Suprapubic skin (tissue), 4 donors: ENCODE data around the gene SFMBT1. TPM values are rescaled to one million over a fixed set of nuclear protein-coding genes. Genes with fewer than 3 reads are reported as not detected.
A peak's percentile ranks its signal among the peaks of the same experiment; 100 is the strongest.

Source experiments
- DNase-seq, 2 donors: peaks; one replicate each; pipeline ENCODE4 v3.0.0-alpha.2; 2019; ENCODE audit warnings: low spot score in 2 of 2
- H3K27ac ChIP-seq: fragments of 200-600 bp; sonication (generic); one replicate; pipeline ENCODE4 v1.5.1; 2019
- H3K27me3 ChIP-seq: fragments of 200-600 bp; sonication (generic); one replicate; pipeline ENCODE4 v1.5.1; 2019
- H3K36me3 ChIP-seq: fragments of 200-600 bp; sonication (generic); one replicate; pipeline ENCODE4 v1.5.1; 2019
- H3K4me1 ChIP-seq: fragments of 200-600 bp; sonication (generic); one replicate; pipeline ENCODE4 v1.5.1; 2019
- H3K4me3 ChIP-seq: fragments of 200-600 bp; sonication (generic); one replicate; pipeline ENCODE4 v1.5.1; 2019; ENCODE audit warnings: mild to moderate bottlenecking
- H3K9me3 ChIP-seq: fragments of 200-600 bp; sonication (generic); one replicate; pipeline ENCODE4 v1.5.1; 2019
- CTCF ChIP-seq, 2 donors: fragments of 200-600 bp in 1 of 2; fragments of 450-650 bp in 1 of 2; sonication (generic) in 1 of 2; IDR thresholded peaks; one replicate each; pipeline ENCODE4 v1.5.1; 2016 to 2019; ENCODE audit warnings: antibody characterized with exemption in 2 of 2, mild to moderate bottlenecking in 1 of 2, moderate library complexity in 1 of 2
- EP300 ChIP-seq: sonication (generic); formaldehyde crosslinking; IDR thresholded peaks from one replicate; pipeline ENCODE4 v1.6.1; 2017; ENCODE audit warnings: antibody characterized with exemption
- POLR2A ChIP-seq, 2 donors: fragments of 450-650 bp; IDR thresholded peaks; one replicate each; pipeline ENCODE4 v1.6.1; 2017; ENCODE audit warnings: antibody characterized with exemption in 2 of 2, mild to moderate bottlenecking in 2 of 2, moderate library complexity in 2 of 2
- POLR2AphosphoS5 ChIP-seq, 3 donors: sonication (generic); formaldehyde crosslinking; IDR thresholded peaks; one replicate each; pipeline ENCODE4 v1.6.1; 2017; ENCODE audit warnings: antibody characterized with exemption in 3 of 3
- WGBS: methylation state at CpG from one replicate; pipeline ENCODE4 v1.1.5; 2018; 5-methylcytosine and 5-hydroxymethylcytosine counted together
- total RNA-seq, 4 donors: library from RNA; depleted of rRNA; stranded (reverse); fragments of >200 nt; gene quantifications; one replicate each; pipeline ENCODE4 v1.1.0, GENCODE V29; 2016

The SFMBT1 gene
- total RNA-seq, 4 donors from 2014 or later: 9.7 to 25.5 (median 13.1) TPM

GRCh38 chr3:52897130-52898122 lies 148.4 kb downstream of the SFMBT1 start, which contains the start of gene STIMATE:
TSS of gene STIMATE (minus strand) at chr3:52897548. CDS start at chr3:52897450, 98 bp downstream.
- Histone ChIP-seq H3K36me3 (no peaks in the 10 kb centered on the region), H3K4me3 (peak within 1 kb of the TSS; percentile 96), H3K4me1 (peaks cover 48% of the 10 kb centered on the region), H3K27me3 (no peaks in the 10 kb centered on the region), H3K27ac (peak within 1 kb of the TSS; percentile 67), H3K9me3 (no peaks in the 10 kb centered on the region)
- WGBS: 1% methylated on average over 15 of the region's 85 CpGs
- DNase-seq: peak; percentile 88 to 92
- TF ChIP-seq CTCF (IDR thresholded peaks at IDR 0.05): no peak
- no peak for TF ChIP-seq POLR2AphosphoS5 (IDR thresholded peaks at IDR 0.05)
- TF ChIP-seq EP300: no peak
- TF ChIP-seq POLR2A (IDR thresholded peaks at IDR 0.05): peak in 1 of 2 donors; percentile 36

GRCh38 chr3:52896613-52897012 lies 149.3 kb downstream of the SFMBT1 start:
- Histone ChIP-seq H3K27ac (peak overlapping the region; percentile 67), H3K4me3 (peak overlapping the region; percentile 96), H3K27me3 (no peaks in the 10 kb centered on the region), H3K9me3 (no peaks in the 10 kb centered on the region), H3K4me1 (peaks cover 56% of the 10 kb centered on the region), H3K36me3 (no peaks in the 10 kb centered on the region)
- TF ChIP-seq POLR2A (IDR thresholded peaks at IDR 0.05) (no peak), POLR2AphosphoS5 (IDR thresholded peaks at IDR 0.05) (no peak), CTCF (IDR thresholded peaks at IDR 0.05) (no peak), EP300 (no peak)
- 6% methylated on average over 9 of the region's 9 CpGs for WGBS
- DNase-seq: no peak

GRCh38 chr3:52896151-52896550 lies 149.7 kb downstream of the SFMBT1 start:
- Histone ChIP-seq H3K27ac (no peak overlapping the region), H3K36me3 (no peaks in the 10 kb centered on the region), H3K4me3 (peak overlapping the region; percentile 96), H3K27me3 (no peaks in the 10 kb centered on the region), H3K4me1 (peaks cover 60% of the 10 kb centered on the region), H3K9me3 (no peaks in the 10 kb centered on the region)
- no peak for TF ChIP-seq CTCF (IDR thresholded peaks at IDR 0.05)
- no peak for TF ChIP-seq POLR2AphosphoS5 (IDR thresholded peaks at IDR 0.05)
- TF ChIP-seq EP300: no peak
- TF ChIP-seq POLR2A (IDR thresholded peaks at IDR 0.05): no peak
- no peak for DNase-seq
- WGBS: 37% methylated on average over 3 of the region's 3 CpGs

GRCh38 chr3:52895418-52895817 lies 150.5 kb downstream of the SFMBT1 start:
- H3K4me1 ChIP-seq: peaks cover 65% of the 10 kb centered on the region
- H3K27ac ChIP-seq: no peak overlapping the region

More at GRCh38 chr3:52895418-52895817, 150.5 kb downstream of the SFMBT1 start:
- H3K36me3 ChIP-seq: no peaks in the 10 kb centered on the region
- peak overlapping the region; percentile 96 for H3K4me3 ChIP-seq
- H3K27me3 ChIP-seq: no peaks in the 10 kb centered on the region
- no peak for DNase-seq
- WGBS: 64% methylated on average over 5 of the region's 5 CpGs
- H3K9me3 ChIP-seq: no peaks in the 10 kb centered on the region
- TF ChIP-seq EP300: no peak
- TF ChIP-seq CTCF (IDR thresholded peaks at IDR 0.05): no peak
- TF ChIP-seq POLR2A (IDR thresholded peaks at IDR 0.05): no peak
- TF ChIP-seq POLR2AphosphoS5 (IDR thresholded peaks at IDR 0.05): no peak
